Glutamatergic neuron (in vitro differentiated cells): Measurements from ENCODE around the gene ARRDC1. TPM values are rescaled to one million over a fixed set of nuclear protein-coding genes. Genes with fewer than 3 reads are reported as not detected.

Experiments
- DNase-seq: peaks from one replicate; pipeline ENCODE4 v3.0.0; 2022
- H3K27ac Mint-ChIP-seq: one replicate; pipeline ENCODE4 v1.8.0; 2020; ENCODE audit warnings: mild to moderate bottlenecking, mixed read lengths, inconsistent platforms; ENCODE audit not compliant: unreplicated experiment
- H3K27me3 Mint-ChIP-seq: one replicate; pipeline ENCODE4 v1.8.0; 2020; ENCODE audit warnings: mild to moderate bottlenecking, moderate library complexity, mixed read lengths, inconsistent platforms; ENCODE audit not compliant: unreplicated experiment
- H3K36me3 Mint-ChIP-seq: one replicate; pipeline ENCODE4 v1.8.0; 2020; ENCODE audit warnings: mild to moderate bottlenecking, mixed read lengths, inconsistent platforms; ENCODE audit not compliant: unreplicated experiment
- H3K4me1 Mint-ChIP-seq: one replicate; pipeline ENCODE4 v1.8.0; 2020; ENCODE audit warnings: mild to moderate bottlenecking, low read depth, mixed read lengths, inconsistent platforms; ENCODE audit not compliant: unreplicated experiment
- H3K4me3 Mint-ChIP-seq: one replicate; pipeline ENCODE4 v1.8.0; 2020; ENCODE audit warnings: mild to moderate bottlenecking, mixed read lengths, inconsistent platforms; ENCODE audit not compliant: unreplicated experiment
- H3K9me3 Mint-ChIP-seq: one replicate; pipeline ENCODE4 v1.8.0; 2020; ENCODE audit warnings: mild to moderate bottlenecking, moderate library complexity, mixed read lengths, inconsistent platforms; ENCODE audit not compliant: unreplicated experiment
- CTCF ChIP-seq: fragments of 200-600 bp; sonication (generic); IDR thresholded peaks from one replicate; pipeline ENCODE4 v1.5.0; 2021; ENCODE audit not compliant: partially characterized antibody, unreplicated experiment
- total RNA-seq: library from RNA; stranded (reverse); fragmentation: NEBNext Ultra II Directional; extraction: Animal tissue kit (Norgen Biotek cat#: 25700); gene quantifications from one replicate; pipeline ENCODE4 v1.2.1, GENCODE V29; 2021; ENCODE audit not compliant: unreplicated experiment

The ARRDC1 gene
- total RNA-seq, 1 donor from 2014 or later: 22.5 TPM

GRCh38 chr9:137583347-137583746 lies 22.1 kb upstream of the ARRDC1 start:
- no peak for TF ChIP-seq CTCF
- no peak overlapping the region for H3K4me3 Mint-ChIP-seq
- peaks cover 2% of the 10 kb centered on the region for H3K27me3 Mint-ChIP-seq
- H3K27ac Mint-ChIP-seq: peak overlapping the region; percentile 22
- peaks cover 1% of the 10 kb centered on the region for H3K9me3 Mint-ChIP-seq
- H3K36me3 Mint-ChIP-seq: no peaks in the 10 kb centered on the region
- DNase-seq: no peak
- H3K4me1 Mint-ChIP-seq: peaks cover 3% of the 10 kb centered on the region

GRCh38 chr9:137583957-137584356 lies 21.5 kb upstream of the ARRDC1 start:
- peaks cover 1% of the 10 kb centered on the region for H3K9me3 Mint-ChIP-seq
- H3K4me3 Mint-ChIP-seq: no peak overlapping the region
- H3K4me1 Mint-ChIP-seq: peaks cover 3% of the 10 kb centered on the region
- no peak for TF ChIP-seq CTCF
- no peak overlapping the region for H3K27ac Mint-ChIP-seq
- H3K27me3 Mint-ChIP-seq: peaks cover 2% of the 10 kb centered on the region
- no peak for DNase-seq
- no peaks in the 10 kb centered on the region for H3K36me3 Mint-ChIP-seq

- peaks cover 4% of the 10 kb centered on the region for H3K9me3 Mint-ChIP-seq
- peaks cover 3% of the 10 kb centered on the region for H3K27me3 Mint-ChIP-seq
- no peak overlapping the region for H3K27ac Mint-ChIP-seq
- no peak for TF ChIP-seq CTCF
- H3K4me3 Mint-ChIP-seq: no peak overlapping the region
- H3K36me3 Mint-ChIP-seq: no peaks in the 10 kb centered on the region
- H3K4me1 Mint-ChIP-seq: no peaks in the 10 kb centered on the region
- DNase-seq: no peak
These were observed 18.6 kb upstream of the ARRDC1 start for GRCh38 chr9:137586854-137587253.

GRCh38 chr9:137588311-137588710 lies 17.2 kb upstream of the ARRDC1 start:
- H3K27me3 Mint-ChIP-seq: peaks cover 3% of the 10 kb centered on the region
- no peaks in the 10 kb centered on the region for H3K36me3 Mint-ChIP-seq
- TF ChIP-seq CTCF: no peak
- no peak for DNase-seq
- H3K9me3 Mint-ChIP-seq: peaks cover 4% of the 10 kb centered on the region
- H3K27ac Mint-ChIP-seq: no peak overlapping the region
- H3K4me1 Mint-ChIP-seq: no peaks in the 10 kb centered on the region
- peak overlapping the region; percentile 87 for H3K4me3 Mint-ChIP-seq

GRCh38 chr9:137588891-137589290 lies 16.6 kb upstream of the ARRDC1 start:
- peaks cover 3% of the 10 kb centered on the region for H3K4me1 Mint-ChIP-seq
- peaks cover 3% of the 10 kb centered on the region for H3K27me3 Mint-ChIP-seq
- DNase-seq: no peak
- peaks cover 7% of the 10 kb centered on the region for H3K9me3 Mint-ChIP-seq
- no peak for TF ChIP-seq CTCF
- no peak overlapping the region for H3K27ac Mint-ChIP-seq
- H3K36me3 Mint-ChIP-seq: no peaks in the 10 kb centered on the region
- H3K4me3 Mint-ChIP-seq: peak overlapping the region; percentile 87
